ACC112 (cell line): Measurements from ENCODE around the gene ZNF124.
"Not testable (repeated sequence)": the region's sequence is repeated elsewhere in the genome, so short reads cannot be mapped to it uniquely, and the experiment has no call there.

Experiments
- H2AFZ ChIP-seq: fragments of 200-600 bp; sonication (generic); one replicate; pipeline ENCODE4 v1.6.0; 2017; ENCODE audit warnings: antibody characterized with exemption, low read length; ENCODE audit not compliant: unreplicated experiment
- H3K27ac ChIP-seq: fragments of 200-600 bp; sonication (generic); 2 replicates; pipeline ENCODE4 v1.5.1; 2014; ENCODE audit warnings: low read depth, mild to moderate bottlenecking, antibody characterized with exemption, low read length, moderate library complexity
- H3K27me3 ChIP-seq: fragments of 200-600 bp; sonication (generic); 2 replicates; pipeline ENCODE4 v1.6.1; 2014; ENCODE audit warnings: mild to moderate bottlenecking, antibody characterized with exemption, low read length, moderate library complexity, mixed read lengths; ENCODE audit not compliant: insufficient read depth
- H3K36me3 ChIP-seq: fragments of 200-600 bp; sonication (generic); 2 replicates; pipeline ENCODE4 v1.6.1; 2016; ENCODE audit warnings: mild to moderate bottlenecking, antibody characterized with exemption, low read length, moderate library complexity, mixed read lengths; ENCODE audit not compliant: insufficient read depth
- H3K4me1 ChIP-seq: fragments of 200-600 bp; sonication (generic); one replicate; pipeline ENCODE4 v1.6.1; 2016; ENCODE audit warnings: low read length, mixed read lengths; ENCODE audit not compliant: insufficient read depth, unreplicated experiment, control insufficient read depth
- H3K4me3 ChIP-seq: fragments of 200-600 bp; sonication (generic); 2 replicates; pipeline ENCODE4 v1.5.1; 2014; ENCODE audit warnings: mild to moderate bottlenecking, low read depth, low read length
- H3K79me2 ChIP-seq: fragments of 200-600 bp; sonication (generic); one replicate; pipeline ENCODE4 v1.6.0; 2016; ENCODE audit warnings: low read length; ENCODE audit not compliant: control insufficient read depth, unreplicated experiment, insufficient read depth

Gene ZNF124

DNA sequence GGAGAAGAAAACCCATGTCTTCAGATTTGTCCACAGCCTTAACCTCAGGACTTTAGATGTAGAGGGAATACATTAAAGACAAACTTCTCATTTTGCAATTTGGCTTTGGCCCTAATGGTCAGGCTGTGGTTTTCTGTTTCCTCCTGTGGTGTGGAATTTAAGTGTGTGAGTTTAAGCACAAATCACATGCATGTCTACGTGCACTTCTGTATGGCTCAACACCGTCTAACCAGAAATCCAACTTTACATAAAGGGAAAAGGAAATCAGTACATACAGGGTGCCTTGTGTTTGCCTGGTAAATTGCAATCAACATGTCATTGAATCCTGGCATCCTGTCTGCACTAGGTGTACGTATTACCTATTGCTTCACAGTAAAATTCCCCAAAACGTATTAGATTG is 1.2 kb upstream of the ZNF124 start:
- no peak overlapping the region for H2AFZ ChIP-seq
- no peaks in the 10 kb centered on the region for H3K36me3 ChIP-seq
- H3K4me3 ChIP-seq = no peak overlapping the region
- H3K79me2 ChIP-seq = peaks cover 11% of the 10 kb centered on the region
- no peaks in the 10 kb centered on the region for H3K4me1 ChIP-seq
- H3K27ac ChIP-seq = no peak overlapping the region
- H3K27me3 ChIP-seq = no peaks in the 10 kb centered on the region

- H3K27ac ChIP-seq, H3K36me3 ChIP-seq, H3K4me3 ChIP-seq, H3K27me3 ChIP-seq, H2AFZ ChIP-seq, H3K4me1 ChIP-seq: not testable (repeated sequence)
- H3K79me2 ChIP-seq = peaks cover 23% of the 10 kb centered on the region
These were observed 377 bp downstream of the ZNF124 start for GRCh38 chr1:247171443-247171842.

- no peaks in the 10 kb centered on the region for H3K4me1 ChIP-seq
- H3K79me2 ChIP-seq = peaks cover 66% of the 10 kb centered on the region
- peaks cover 19% of the 10 kb centered on the region for H3K36me3 ChIP-seq
- no peak overlapping the region for H2AFZ ChIP-seq
- H3K27ac ChIP-seq = no peak overlapping the region
- H3K27me3 ChIP-seq = no peaks in the 10 kb centered on the region
- no peak overlapping the region for H3K4me3 ChIP-seq
These were observed 6.1 kb downstream of the ZNF124 start for GRCh38 chr1:247165674-247166073.

DNA sequence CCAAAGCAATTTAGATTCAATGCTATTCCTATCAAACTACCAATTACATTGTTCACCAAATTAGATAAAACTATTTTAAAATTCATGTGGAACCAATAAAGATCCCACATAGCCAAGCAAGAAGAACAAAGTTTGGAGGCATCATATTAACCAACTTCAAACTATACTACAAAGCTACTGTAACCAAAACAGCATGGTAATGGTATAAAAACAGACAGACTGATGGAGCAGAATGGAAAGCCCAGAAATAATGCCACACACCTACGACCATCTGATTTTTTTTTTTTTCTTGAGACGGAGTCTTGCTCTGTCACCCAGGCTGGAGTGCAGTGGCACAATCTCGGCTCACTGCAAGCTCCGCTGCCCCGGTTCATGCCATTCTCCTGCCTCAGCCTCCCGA is 7.1 kb downstream of the ZNF124 start:
- no peak overlapping the region for H3K27ac ChIP-seq
- H3K27me3 ChIP-seq = no peaks in the 10 kb centered on the region
- no peaks in the 10 kb centered on the region for H3K4me1 ChIP-seq
- H3K79me2 ChIP-seq = peaks cover 70% of the 10 kb centered on the region
- H3K4me3 ChIP-seq = no peak overlapping the region
- H3K36me3 ChIP-seq = peaks cover 20% of the 10 kb centered on the region
- no peak overlapping the region for H2AFZ ChIP-seq

GRCh38 chr1:247156787-247157232 is 15.0 kb downstream of the ZNF124 start:
- H3K79me2 ChIP-seq = peaks cover 18% of the 10 kb centered on the region
- no peaks in the 10 kb centered on the region for H3K4me1 ChIP-seq
- no peaks in the 10 kb centered on the region for H3K27me3 ChIP-seq
- H2AFZ ChIP-seq = no peak overlapping the region
- no peak overlapping the region for H3K4me3 ChIP-seq
- peaks cover 56% of the 10 kb centered on the region for H3K36me3 ChIP-seq
- H3K27ac ChIP-seq = no peak overlapping the region

- H3K27me3 ChIP-seq = no peaks in the 10 kb centered on the region
- H3K27ac ChIP-seq = no peak overlapping the region
- H3K4me3 ChIP-seq = no peak overlapping the region
- no peaks in the 10 kb centered on the region for H3K4me1 ChIP-seq
- no peak overlapping the region for H2AFZ ChIP-seq
- H3K36me3 ChIP-seq = peaks cover 30% of the 10 kb centered on the region
- H3K79me2 ChIP-seq = peaks cover 7% of the 10 kb centered on the region
These were observed 24.0 kb downstream of the ZNF124 start for GRCh38 chr1:247147781-247148180.

- H2AFZ ChIP-seq, H3K27ac ChIP-seq, H3K79me2 ChIP-seq, H3K27me3 ChIP-seq, H3K4me3 ChIP-seq, H3K4me1 ChIP-seq: not testable (repeated sequence)
- peaks cover 26% of the 10 kb centered on the region for H3K36me3 ChIP-seq
These were observed 24.7 kb downstream of the ZNF124 start for GRCh38 chr1:247147120-247147519.

- Histone ChIP-seq H3K36me3 (peaks cover 26% of the 10 kb centered on the region), H3K79me2 (peaks cover 7% of the 10 kb centered on the region)
These were observed 25.1 kb downstream of the ZNF124 start for GRCh38 chr1:247146671-247147070.

GRCh38 chr1:247145279-247145678 is 26.5 kb downstream of the ZNF124 start:
- H2AFZ ChIP-seq = no peak overlapping the region
- H3K4me3 ChIP-seq = no peak overlapping the region
- H3K36me3 ChIP-seq = peaks cover 21% of the 10 kb centered on the region
- H3K27me3 ChIP-seq = no peaks in the 10 kb centered on the region
- H3K79me2 ChIP-seq = peaks cover 3% of the 10 kb centered on the region
- no peaks in the 10 kb centered on the region for H3K4me1 ChIP-seq
- H3K27ac ChIP-seq = no peak overlapping the region

More at GRCh38 chr1:247146671-247147070, 25.1 kb downstream of the ZNF124 start:
- no peak overlapping the region for H3K4me3 ChIP-seq
- H3K27me3 ChIP-seq = no peaks in the 10 kb centered on the region
- no peaks in the 10 kb centered on the region for H3K4me1 ChIP-seq
- no peak overlapping the region for H3K27ac ChIP-seq
- no peak overlapping the region for H2AFZ ChIP-seq

DNA sequence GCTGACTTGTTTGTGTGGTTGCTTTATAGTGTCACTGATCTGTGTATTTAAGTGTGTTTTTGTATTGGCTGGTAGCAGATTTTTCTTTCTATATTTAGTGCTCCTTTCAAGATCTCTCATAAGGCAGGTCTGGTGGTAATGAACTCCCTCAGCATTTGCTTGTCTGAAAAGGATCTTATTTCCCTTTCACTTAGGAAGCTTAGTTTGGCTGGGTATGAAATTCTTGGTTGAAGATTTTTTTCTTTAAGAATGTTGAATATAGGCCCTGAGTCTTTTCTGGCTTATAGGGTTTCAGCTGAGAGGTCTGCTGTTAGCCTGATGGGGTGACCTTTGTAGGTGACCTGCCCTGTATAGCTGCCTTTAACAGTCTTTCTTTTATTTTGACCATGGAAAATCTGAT is 32.3 kb downstream of the ZNF124 start:
- not testable (repeated sequence) for H3K4me3 ChIP-seq, H3K4me1 ChIP-seq, H3K36me3 ChIP-seq, H3K79me2 ChIP-seq, H2AFZ ChIP-seq, H3K27ac ChIP-seq, H3K27me3 ChIP-seq

- no peaks in the 10 kb centered on the region for H3K27me3 ChIP-seq
- H3K36me3 ChIP-seq = peaks cover 12% of the 10 kb centered on the region; the same call in 1 of the 2 replicates
- H3K4me1 ChIP-seq = no peaks in the 10 kb centered on the region
- no peaks in the 10 kb centered on the region for H3K79me2 ChIP-seq
- H3K4me3 ChIP-seq = no peak overlapping the region
- no peak overlapping the region for H2AFZ ChIP-seq
- H3K27ac ChIP-seq = no peak overlapping the region
These were observed 40.6 kb downstream of the ZNF124 start for GRCh38 chr1:247131236-247131635.
